Measurements from ENCODE around the gene ZFHX3.

The ZFHX3 gene

GRCh38 chr16:73057291-73058210 lies 9.6 kb upstream of the ZFHX3 start:
- DNase-seq (ENCODE audit: low read depth, low spot score): no peak

GRCh38 chr16:73056921-73057290 lies 9.0 kb upstream of the ZFHX3 start:
- no peak for DNase-seq (ENCODE audit: low read depth, low spot score)

- DNase-seq (ENCODE audit: low read depth, low spot score): no peak
These were observed 8.5 kb upstream of the ZFHX3 start for GRCh38 chr16:73056448-73056847.

GRCh38 chr16:73054813-73055482 lies 7.0 kb upstream of the ZFHX3 start:
- peak; percentile 66 for DNase-seq (ENCODE audit: low read depth, low spot score)

GRCh38 chr16:73054498-73054812 lies 6.5 kb upstream of the ZFHX3 start:
- no peak for DNase-seq (ENCODE audit: low read depth, low spot score)

- DNase-seq (ENCODE audit: low read depth, low spot score): no peak
These were observed 6.2 kb upstream of the ZFHX3 start for GRCh38 chr16:73054125-73054484.

GRCh38 chr16:73053364-73054124 lies 5.6 kb upstream of the ZFHX3 start:
- DNase-seq (ENCODE audit: low read depth, low spot score): peak; percentile 63

GRCh38 chr16:73053038-73053363 lies 5.1 kb upstream of the ZFHX3 start:
- no peak for DNase-seq (ENCODE audit: low read depth, low spot score)

- DNase-seq (ENCODE audit: low read depth, low spot score): no peak
These were observed 4.6 kb upstream of the ZFHX3 start for GRCh38 chr16:73052576-73052975.

- no peak for DNase-seq (ENCODE audit: low read depth, low spot score)
These were observed 4.0 kb upstream of the ZFHX3 start for GRCh38 chr16:73051961-73052360.

GRCh38 chr16:73051226-73051625 lies 3.3 kb upstream of the ZFHX3 start:
- DNase-seq (ENCODE audit: low read depth, low spot score): no peak

- DNase-seq (ENCODE audit: low read depth, low spot score): no peak
These were observed 2.5 kb upstream of the ZFHX3 start for GRCh38 chr16:73050201-73051099.

GRCh38 chr16:73049511-73049910 lies 1.6 kb upstream of the ZFHX3 start:
- DNase-seq (ENCODE audit: low read depth, low spot score): no peak

GRCh38 chr16:73049091-73049490 lies 1.2 kb upstream of the ZFHX3 start:
- no peak for DNase-seq (ENCODE audit: low read depth, low spot score)

GRCh38 chr16:73048292-73049080 lies 558 bp upstream of the ZFHX3 start:
- peak; percentile 86 for DNase-seq (ENCODE audit: low read depth, low spot score)

- DNase-seq (ENCODE audit: low read depth, low spot score): no peak
These were observed 750 bp downstream of the ZFHX3 start for GRCh38 chr16:73047221-73047535.

GRCh38 chr16:73046849-73047214 lies 1.1 kb downstream of the ZFHX3 start:
- no peak for DNase-seq (ENCODE audit: low read depth, low spot score)

- no peak for DNase-seq (ENCODE audit: low read depth, low spot score)
These were observed 1.6 kb downstream of the ZFHX3 start for GRCh38 chr16:73046202-73046848.

GRCh38 chr16:73043828-73044467 lies 4.0 kb downstream of the ZFHX3 start:
- peak; percentile 76 for DNase-seq (ENCODE audit: low read depth, low spot score)

- DNase-seq (ENCODE audit: low read depth, low spot score): no peak
These were observed 5.1 kb downstream of the ZFHX3 start for GRCh38 chr16:73042807-73043206.
